Cardiac muscle cell (in vitro differentiated cells and primary cell): ENCODE data around the gene FANCL. TPM values are rescaled to one million over a fixed set of nuclear protein-coding genes. Genes with fewer than 3 reads are reported as not detected.
"Not testable (repeated sequence)": the region's sequence is repeated elsewhere in the genome, so short reads cannot be mapped to it uniquely, and the experiment has no call there.

Experiments used
- DNase-seq, 2 donors: peaks; one replicate each; pipeline versions ENCODE4 v3.0.0 to v3.0.0-alpha.2; 2010 to 2017; ENCODE audit warnings: low read depth in 1 of 2, low spot score in 1 of 2
- H3K27ac ChIP-seq: fragments of 200-600 bp; sonication (generic); 2 replicates; pipeline ENCODE4 v1.5.1; 2016
- H3K27me3 ChIP-seq: fragments of 200-600 bp; sonication (generic); 2 replicates; pipeline ENCODE4 v1.6.0; 2016; ENCODE audit warnings: control low read depth
- H3K36me3 ChIP-seq: fragments of 200-600 bp; sonication (generic); 2 replicates; pipeline ENCODE4 v1.5.1; 2016; ENCODE audit warnings: control low read depth
- H3K4me1 ChIP-seq: fragments of 200-600 bp; sonication (generic); 2 replicates; pipeline ENCODE4 v1.8.1; 2017; ENCODE audit warnings: low read depth, mild to moderate bottlenecking, mixed run types
- H3K4me3 ChIP-seq: fragments of 200-600 bp; sonication (generic); 2 replicates; pipeline ENCODE4 v1.5.1; 2016; ENCODE audit warnings: mild to moderate bottlenecking
- H3K9me3 ChIP-seq: fragments of 200-600 bp; sonication (generic); 2 replicates; pipeline ENCODE4 v1.5.1; 2017; ENCODE audit warnings: low read depth, mild to moderate bottlenecking, control low read depth
- CTCF ChIP-seq: IDR thresholded peaks from 2 replicates; pipeline ENCODE4 v1.5.1; 2012; ENCODE audit warnings: low read depth, mild to moderate bottlenecking, low read length
- polyA plus RNA-seq: library from polyadenylated mRNA; unstranded; fragments of >200 nt; fragmentation: Nextera tagmentation; extraction: Ambion mirVana; gene quantifications from 2 replicates; pipeline ENCODE4 v1.2.1, GENCODE V29; 2016
- total RNA-seq: library from RNA; depleted of rRNA; stranded (reverse); fragments of >200 nt; gene quantifications from 2 replicates; pipeline ENCODE4 v1.2.3, GENCODE V29; 2016

FANCL gene
- total and polyA plus RNA-seq, 2 experiments from 2014 or later, result 33.3 to 51.3 TPM

- no peak for TF ChIP-seq CTCF
- Histone ChIP-seq H3K36me3 (no peaks in the 10 kb centered on the region), H3K27ac (no peak overlapping the region), H3K9me3 (no peaks in the 10 kb centered on the region), H3K27me3 (no peaks in the 10 kb centered on the region), H3K4me1 (no peaks in the 10 kb centered on the region), H3K4me3 (no peak overlapping the region)
- no peak for DNase-seq
These were observed 119.1 kb downstream of the FANCL start for GRCh38 chr2:58122040-58122439.

GRCh38 chr2:58120626-58121229 is 120.4 kb downstream of the FANCL start:
- DNase-seq, result no peak
- no peak overlapping the region for H3K4me3 ChIP-seq
- no peak overlapping the region for H3K27ac ChIP-seq
- no peaks in the 10 kb centered on the region for H3K27me3 ChIP-seq
- no peak for TF ChIP-seq CTCF
- no peaks in the 10 kb centered on the region for H3K4me1 ChIP-seq
- H3K36me3 ChIP-seq, result no peaks in the 10 kb centered on the region
- no peaks in the 10 kb centered on the region for H3K9me3 ChIP-seq

- not testable (repeated sequence) for H3K27ac ChIP-seq, DNase-seq, H3K4me3 ChIP-seq, H3K36me3 ChIP-seq, H3K27me3 ChIP-seq, H3K4me1 ChIP-seq, H3K9me3 ChIP-seq
These were observed 127.6 kb downstream of the FANCL start for GRCh38 chr2:58113563-58113962.

- H3K9me3 ChIP-seq, result no peaks in the 10 kb centered on the region
- H3K4me3 ChIP-seq, result no peak overlapping the region
- H3K27me3 ChIP-seq, result no peaks in the 10 kb centered on the region
- H3K36me3 ChIP-seq, result no peaks in the 10 kb centered on the region
- no peak for DNase-seq
- no peak for TF ChIP-seq CTCF
- H3K27ac ChIP-seq, result no peak overlapping the region
- H3K4me1 ChIP-seq, result no peaks in the 10 kb centered on the region
These were observed 130.4 kb downstream of the FANCL start for GRCh38 chr2:58110765-58111164.

GRCh38 chr2:58109481-58109880 is 131.6 kb downstream of the FANCL start:
- no peaks in the 10 kb centered on the region for H3K4me1 ChIP-seq
- TF ChIP-seq CTCF, result no peak
- no peaks in the 10 kb centered on the region for H3K9me3 ChIP-seq
- no peak for DNase-seq
- no peaks in the 10 kb centered on the region for H3K27me3 ChIP-seq
- H3K4me3 ChIP-seq, result no peak overlapping the region
- H3K27ac ChIP-seq, result no peak overlapping the region
- H3K36me3 ChIP-seq, result no peaks in the 10 kb centered on the region

Other genes with a start within 250 kb of the FANCL start
- 11.8 and 13.4 TPM in 2 replicates for gene VRK2, start 194.5 kb downstream of the FANCL start, total RNA-seq
- 18.1 and 27.2 TPM in 2 replicates for gene VRK2, start 194.5 kb downstream of the FANCL start, polyA plus RNA-seq